OCI-LY7 (cell line): ENCODE data around the gene BDKRB2.

ENCODE experiments used
- EZH2phosphoT487 ChIP-seq: fragments of 200-600 bp; sonication (generic); IDR thresholded peaks from 2 replicates; pipeline ENCODE4 v1.6.1; 2018; ENCODE audit warnings: low read depth, borderline replicate concordance, mild to moderate bottlenecking, mixed run types, antibody characterized with exemption, low read length, moderate library complexity, mixed read lengths
- TF ChIP-seq, protein P1 (sequence below): fragments of 200-600 bp; sonication (generic); conservative IDR thresholded peaks from 2 replicates; pipeline ENCODE4 v1.5.1; 2014; ENCODE audit warnings: mild to moderate bottlenecking, antibody characterized with exemption, low read length, moderate library complexity, mixed read lengths

DNA sequence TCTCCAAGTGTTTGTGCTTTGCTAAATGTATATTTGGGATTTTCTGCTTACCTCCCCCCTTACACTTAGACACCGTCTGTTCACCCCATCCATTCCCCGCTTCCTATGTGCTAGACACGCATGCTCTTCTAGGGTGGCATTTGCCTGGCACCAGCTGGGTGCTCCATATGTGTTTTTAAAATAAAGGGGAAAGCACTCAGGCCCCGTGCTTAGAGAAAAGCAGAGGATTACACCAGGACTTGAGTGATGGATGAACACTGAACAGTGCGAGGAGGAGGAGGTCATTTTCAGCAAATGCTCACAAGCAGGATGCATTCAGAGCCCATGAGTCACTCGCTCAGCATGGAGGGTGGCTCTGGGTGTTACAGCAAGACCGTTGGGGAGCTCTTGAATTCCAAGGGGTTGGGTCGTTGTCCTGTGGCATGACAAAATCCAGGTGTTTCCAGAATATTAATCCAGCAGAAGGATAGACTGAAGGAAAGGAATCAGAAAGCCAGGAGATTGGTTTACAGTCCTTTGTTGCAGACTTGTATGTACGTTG is 48.4 kb downstream of the BDKRB2 start:
- TF ChIP-seq, protein P1, sequence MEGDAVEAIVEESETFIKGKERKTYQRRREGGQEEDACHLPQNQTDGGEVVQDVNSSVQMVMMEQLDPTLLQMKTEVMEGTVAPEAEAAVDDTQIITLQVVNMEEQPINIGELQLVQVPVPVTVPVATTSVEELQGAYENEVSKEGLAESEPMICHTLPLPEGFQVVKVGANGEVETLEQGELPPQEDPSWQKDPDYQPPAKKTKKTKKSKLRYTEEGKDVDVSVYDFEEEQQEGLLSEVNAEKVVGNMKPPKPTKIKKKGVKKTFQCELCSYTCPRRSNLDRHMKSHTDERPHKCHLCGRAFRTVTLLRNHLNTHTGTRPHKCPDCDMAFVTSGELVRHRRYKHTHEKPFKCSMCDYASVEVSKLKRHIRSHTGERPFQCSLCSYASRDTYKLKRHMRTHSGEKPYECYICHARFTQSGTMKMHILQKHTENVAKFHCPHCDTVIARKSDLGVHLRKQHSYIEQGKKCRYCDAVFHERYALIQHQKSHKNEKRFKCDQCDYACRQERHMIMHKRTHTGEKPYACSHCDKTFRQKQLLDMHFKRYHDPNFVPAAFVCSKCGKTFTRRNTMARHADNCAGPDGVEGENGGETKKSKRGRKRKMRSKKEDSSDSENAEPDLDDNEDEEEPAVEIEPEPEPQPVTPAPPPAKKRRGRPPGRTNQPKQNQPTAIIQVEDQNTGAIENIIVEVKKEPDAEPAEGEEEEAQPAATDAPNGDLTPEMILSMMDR: no peak
- no peak for TF ChIP-seq EZH2phosphoT487
